GM12878 (cell line): Measurements from ENCODE around the gene ADGRV1.
"Not testable (repeated sequence)": the region's sequence is repeated elsewhere in the genome, so short reads cannot be mapped to it uniquely, and the experiment has no call there.

Experiments
- ATF7 ChIP-seq: fragments of 450-650 bp; IDR thresholded peaks from 2 replicates; pipeline ENCODE4 v1.6.1; 2016; ENCODE audit warnings: low read depth, mild to moderate bottlenecking
- CTCF ChIP-seq, 3 experiments: IDR thresholded peaks in 2 of 3; conservative IDR thresholded peaks in 1 of 3; 2 replicates each; pipeline ENCODE4 v1.5.1; 2011; ENCODE audit warnings: low read depth in 3 of 3, low read length in 3 of 3, mild to moderate bottlenecking in 3 of 3, control low read depth in 2 of 3, moderate library complexity in 2 of 3, inconsistent platforms in 1 of 3, mixed read lengths in 1 of 3; ENCODE audit not compliant: control insufficient read depth in 2 of 3, insufficient read depth in 1 of 3; ENCODE audit errors: extremely low read depth in 1 of 3
- E4F1 ChIP-seq: fragments of 450-650 bp; IDR thresholded peaks from 2 replicates; pipeline ENCODE4 v1.6.1; 2018; ENCODE audit warnings: borderline replicate concordance, mild to moderate bottlenecking; ENCODE audit not compliant: partially characterized antibody
- EGR1 ChIP-seq, 2 experiments: IDR thresholded peaks; 1 replicate in 1 of 2; 2 replicates in 1 of 2; pipeline ENCODE4 v1.6.1; 2011 to 2012; ENCODE audit warnings: low read depth in 2 of 2, low read length in 2 of 2, borderline replicate concordance in 1 of 2, mild to moderate bottlenecking in 1 of 2, moderate library complexity in 1 of 2
- EP300 ChIP-seq, 2 experiments: fragments of 150-350 bp in 1 of 2; IDR thresholded peaks; 2 replicates each; pipeline ENCODE4 v1.6.1; 2011 to 2012; ENCODE audit warnings: low read depth in 2 of 2, low read length in 2 of 2, borderline replicate concordance in 1 of 2, improper control_type of control experiment in 1 of 2, inconsistent platforms in 1 of 2; ENCODE audit not compliant: control insufficient read depth in 1 of 2
- IRF5 ChIP-seq: fragments of 450-650 bp; IDR thresholded peaks from 2 replicates; pipeline ENCODE4 v1.6.1; 2017; ENCODE audit warnings: borderline replicate concordance
- MAX ChIP-seq: IDR thresholded peaks from 2 replicates; pipeline ENCODE4 v1.6.1; 2012; ENCODE audit warnings: low read depth, low read length, improper control_type of control experiment
- NFIC ChIP-seq: IDR thresholded peaks from 2 replicates; pipeline ENCODE4 v1.6.1; 2012; ENCODE audit warnings: low read depth, mild to moderate bottlenecking, inconsistent platforms, low read length, moderate library complexity
- POLR2A ChIP-seq: IDR thresholded peaks from 2 replicates; pipeline ENCODE4 v1.6.1; 2011; ENCODE audit warnings: low read depth, mild to moderate bottlenecking, low read length
- RFX5 ChIP-seq: IDR thresholded peaks from 2 replicates; pipeline ENCODE4 v1.6.1; 2011; ENCODE audit warnings: low read depth, low read length, improper control_type of control experiment
- STAT3 ChIP-seq: IDR thresholded peaks from 2 replicates; pipeline ENCODE4 v1.6.1; 2011; ENCODE audit warnings: low read depth, low read length, improper control_type of control experiment
- TCF7 ChIP-seq: IDR thresholded peaks from 2 replicates; pipeline ENCODE4 v1.6.1; 2014; ENCODE audit warnings: antibody characterized with exemption, borderline replicate concordance
- USF2 ChIP-seq: IDR thresholded peaks from 2 replicates; pipeline ENCODE4 v1.6.1; 2011; ENCODE audit warnings: low read depth, low read length, improper control_type of control experiment, borderline replicate concordance

GRCh38 chr5:90800082-90800481 is 241.5 kb downstream of the ADGRV1 start:
- TF ChIP-seq POLR2A; STAT3; ATF7; USF2; RFX5; EP300 (IDR thresholded peaks at IDR 0.05; ENCODE audit: borderline replicate concordance in 1 of 2, control insufficient read depth in 1 of 2, low read depth in 2 of 2, low read length in 2 of 2); E4F1; CTCF (IDR thresholded peaks at IDR 0.05 in 2 of 3, conservative IDR thresholded peaks at IDR 0.05 in 1 of 3; ENCODE audit: control insufficient read depth in 2 of 3, extremely low read depth in 1 of 3, insufficient read depth in 1 of 3, low read depth in 3 of 3, low read length in 3 of 3); TCF7; NFIC; MAX; EGR1 (IDR thresholded peaks at IDR 0.05; ENCODE audit: borderline replicate concordance in 1 of 2, low read depth in 2 of 2, low read length in 2 of 2); IRF5: not testable (repeated sequence)
